Measurements from ENCODE around the gene TYMS. TPM values are rescaled to one million over a fixed set of nuclear protein-coding genes. Genes with fewer than 3 reads are reported as not detected.

TYMS gene
- total and polyA plus RNA-seq, 12 donors: 0.32 to 19.2 (median 3.8) TPM; not detected in 1

DNA sequence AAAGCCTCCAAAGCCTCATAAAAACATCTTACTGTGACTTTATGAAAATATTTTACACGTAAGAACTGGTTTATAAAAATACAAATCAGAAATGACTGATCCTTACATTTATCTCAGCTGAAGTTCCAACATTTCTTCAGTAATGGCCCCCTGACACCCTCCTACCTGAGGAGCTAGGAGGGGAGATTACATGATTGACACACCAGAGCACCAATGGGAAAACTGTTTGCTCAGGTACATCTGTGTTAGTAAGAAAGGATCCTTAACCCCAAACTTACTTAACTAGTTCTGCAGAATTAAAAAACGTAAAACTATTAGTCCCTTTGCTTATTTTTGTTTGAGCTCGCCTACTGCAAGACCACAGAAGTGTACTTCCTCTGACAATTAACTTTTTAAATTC, 28.0 kb downstream of the TYMS start:
- H3K27ac ChIP-seq: no peak overlapping the region
- H3K9me3 ChIP-seq (replicated peaks in 1 of 3): no peaks in the 10 kb centered on the region
- H3K27me3 ChIP-seq: no peaks in the 10 kb centered on the region
- H3K4me1 ChIP-seq (replicated peaks in 1 of 2): no peaks in the 10 kb centered on the region
- WGBS, 4 donors: 91 to 95% (median 93%) methylated on average over 3 of the region's 3 CpGs
- TF ChIP-seq, protein P1, sequence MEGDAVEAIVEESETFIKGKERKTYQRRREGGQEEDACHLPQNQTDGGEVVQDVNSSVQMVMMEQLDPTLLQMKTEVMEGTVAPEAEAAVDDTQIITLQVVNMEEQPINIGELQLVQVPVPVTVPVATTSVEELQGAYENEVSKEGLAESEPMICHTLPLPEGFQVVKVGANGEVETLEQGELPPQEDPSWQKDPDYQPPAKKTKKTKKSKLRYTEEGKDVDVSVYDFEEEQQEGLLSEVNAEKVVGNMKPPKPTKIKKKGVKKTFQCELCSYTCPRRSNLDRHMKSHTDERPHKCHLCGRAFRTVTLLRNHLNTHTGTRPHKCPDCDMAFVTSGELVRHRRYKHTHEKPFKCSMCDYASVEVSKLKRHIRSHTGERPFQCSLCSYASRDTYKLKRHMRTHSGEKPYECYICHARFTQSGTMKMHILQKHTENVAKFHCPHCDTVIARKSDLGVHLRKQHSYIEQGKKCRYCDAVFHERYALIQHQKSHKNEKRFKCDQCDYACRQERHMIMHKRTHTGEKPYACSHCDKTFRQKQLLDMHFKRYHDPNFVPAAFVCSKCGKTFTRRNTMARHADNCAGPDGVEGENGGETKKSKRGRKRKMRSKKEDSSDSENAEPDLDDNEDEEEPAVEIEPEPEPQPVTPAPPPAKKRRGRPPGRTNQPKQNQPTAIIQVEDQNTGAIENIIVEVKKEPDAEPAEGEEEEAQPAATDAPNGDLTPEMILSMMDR (IDR thresholded peaks at IDR 0.05): no peak
- no peak for TF ChIP-seq POLR2A (IDR thresholded peaks at IDR 0.05)
- intact Hi-C loops (cut with DNase I): no loop called here
- H3K4me3 ChIP-seq: no peak overlapping the region
- DNase-seq: no peak
- H3K36me3 ChIP-seq (replicated peaks in 1 of 2): peaks cover 0 to 23% of the 10 kb centered on the region in 2 donors

DNA sequence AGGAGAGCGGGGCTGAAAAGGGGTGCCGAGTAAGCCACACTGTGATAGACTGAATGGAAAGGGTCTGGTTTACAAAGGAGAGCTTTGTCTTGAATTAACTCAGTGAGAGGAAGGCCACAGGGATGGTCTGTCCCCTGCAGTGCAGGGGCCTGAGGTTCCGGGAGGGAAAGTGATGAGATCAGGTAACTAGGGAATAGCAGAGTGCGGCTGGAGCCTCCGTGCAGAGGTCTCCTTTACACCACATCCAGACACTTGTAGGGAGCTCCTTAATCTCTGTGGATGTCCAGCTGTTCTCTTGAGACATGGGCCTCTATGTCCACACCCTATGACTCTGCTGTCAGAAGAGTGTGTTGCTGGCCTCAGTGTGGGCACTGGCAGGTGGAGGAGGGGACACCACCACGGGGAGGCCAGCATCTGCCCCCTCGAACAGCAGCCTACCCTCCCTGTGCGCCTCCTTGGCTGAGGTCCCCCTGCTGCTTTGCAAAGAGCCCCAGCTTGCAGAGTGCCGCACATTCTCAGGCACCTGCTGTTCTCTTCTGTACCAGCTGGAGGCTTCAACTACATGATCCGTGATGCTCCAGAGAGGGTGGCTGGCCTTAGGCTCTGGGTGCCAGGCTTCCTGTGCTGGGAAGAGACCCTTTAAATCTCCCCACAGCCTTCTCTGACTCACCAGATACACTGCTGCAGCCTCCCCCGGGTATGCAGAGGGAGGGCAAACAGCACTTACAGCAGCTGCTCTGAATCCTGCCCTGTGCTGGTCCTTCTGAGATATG, 29.1 kb downstream of the TYMS start:
- peak in 2 of 7 donors; percentile 8 to 42 for DNase-seq
- intact Hi-C loops (cut with DNase I): no loop called here
- peaks cover 0 to 17% of the 10 kb centered on the region in 2 donors for H3K36me3 ChIP-seq (replicated peaks in 1 of 2)
- H3K27ac ChIP-seq: no peak overlapping the region
- WGBS, 4 donors: 87 to 89% (median 88%) methylated on average over 9 to 11 of the region's 11 CpGs
- H3K27me3 ChIP-seq: no peaks in the 10 kb centered on the region
- H3K9me3 ChIP-seq (replicated peaks in 1 of 3): no peaks in the 10 kb centered on the region
- TF ChIP-seq POLR2A (IDR thresholded peaks at IDR 0.05): no peak
- TF ChIP-seq, protein P1 (IDR thresholded peaks at IDR 0.05): no peak
- no peak overlapping the region for H3K4me3 ChIP-seq
- H3K4me1 ChIP-seq (replicated peaks in 1 of 2): no peaks in the 10 kb centered on the region

DNA sequence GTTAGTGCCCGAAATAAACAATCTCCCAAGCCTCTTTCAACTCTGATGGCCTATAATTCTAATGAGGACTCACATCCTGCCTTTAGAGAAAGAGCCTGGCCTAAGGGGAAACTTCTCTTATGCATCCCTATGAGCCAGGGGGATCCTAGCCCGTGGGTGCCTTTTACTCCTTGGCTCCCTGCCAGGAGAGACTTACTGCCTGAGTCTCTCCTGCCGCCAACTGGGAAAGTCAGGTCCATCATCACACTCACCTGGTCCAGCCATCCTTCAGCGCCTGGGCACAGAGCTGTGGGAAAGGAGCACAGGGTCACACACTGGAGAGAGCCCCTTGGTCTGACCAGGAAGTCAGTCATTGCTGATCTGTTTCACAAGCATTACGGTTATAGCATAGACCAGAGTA, 30.9 kb downstream of the TYMS start:
- Histone ChIP-seq H3K9me3 (replicated peaks in 1 of 3) (no peaks in the 10 kb centered on the region), H3K4me1 (replicated peaks in 1 of 2) (peaks cover 7% of the 10 kb centered on the region in 2 donors), H3K27ac (no peak overlapping the region), H3K27me3 (no peaks in the 10 kb centered on the region), H3K4me3 (no peak overlapping the region), H3K36me3 (replicated peaks in 1 of 2) (peaks cover 0 to 14% of the 10 kb centered on the region in 2 donors)
- DNase-seq: peak in 2 of 7 donors; percentile 10 to 53
- intact Hi-C loops (cut with DNase I): no loop called here
- TF ChIP-seq POLR2A (IDR thresholded peaks at IDR 0.05): no peak
- TF ChIP-seq, protein P1 (IDR thresholded peaks at IDR 0.05): no peak
- WGBS, 4 donors: 84 to 93% (median 85%) methylated on average over 5 of the region's 5 CpGs

DNA sequence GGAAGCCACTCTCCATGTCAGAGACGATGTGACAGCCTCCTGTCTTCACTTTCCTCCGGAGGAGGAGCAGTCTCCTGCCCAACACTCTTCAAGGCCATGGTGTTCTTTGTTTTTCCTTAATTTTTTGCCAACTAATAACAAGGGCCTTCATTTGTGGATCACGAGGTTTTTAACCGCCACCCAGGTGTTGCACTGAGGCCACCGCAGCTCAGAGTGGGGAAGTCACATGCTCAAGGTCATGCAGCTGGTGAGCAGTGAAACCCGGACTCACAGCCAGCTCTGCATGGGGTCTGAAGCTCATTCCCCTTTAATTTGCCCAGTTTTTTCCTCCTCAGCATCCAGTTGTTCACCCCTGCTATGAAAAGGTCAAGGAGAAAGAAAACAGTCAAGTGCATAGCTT, 35.4 kb downstream of the TYMS start:
- intact Hi-C loops (cut with DNase I): no loop called here
- Histone ChIP-seq H3K27ac (no peak overlapping the region), H3K4me1 (replicated peaks in 1 of 2) (peaks cover 9 to 10% of the 10 kb centered on the region in 2 donors), H3K27me3 (no peaks in the 10 kb centered on the region), H3K36me3 (replicated peaks in 1 of 2) (peaks cover 0 to 18% of the 10 kb centered on the region in 2 donors), H3K4me3 (no peak overlapping the region), H3K9me3 (replicated peaks in 1 of 3) (no peaks in the 10 kb centered on the region)
- TF ChIP-seq, protein P1 (IDR thresholded peaks at IDR 0.05): no peak
- no peak for TF ChIP-seq POLR2A (IDR thresholded peaks at IDR 0.05)
- 42 to 60% (median 48%) methylated on average over 6 of the region's 6 CpGs for WGBS, 4 donors
- peak in 6 of 7 donors; percentile 44 to 70 (median 58) for DNase-seq
